ENCODE data around the gene HYI.
"Not testable (repeated sequence)": the region's sequence is repeated elsewhere in the genome, so short reads cannot be mapped to it uniquely, and the experiment has no call there.

The HYI gene, protein sequence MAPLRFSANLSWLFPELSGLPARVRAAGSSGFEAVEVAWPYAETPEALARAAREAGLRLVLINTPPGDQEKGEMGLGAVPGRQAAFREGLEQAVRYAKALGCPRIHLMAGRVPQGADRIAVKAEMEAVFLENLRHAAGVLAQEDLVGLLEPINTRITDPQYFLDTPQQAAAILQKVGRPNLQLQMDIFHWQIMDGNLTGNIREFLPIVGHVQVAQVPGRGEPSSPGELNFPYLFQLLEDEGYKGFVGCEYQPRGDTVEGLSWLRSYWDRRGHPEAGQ
- long read RNA-seq = 0 reads

DNA sequence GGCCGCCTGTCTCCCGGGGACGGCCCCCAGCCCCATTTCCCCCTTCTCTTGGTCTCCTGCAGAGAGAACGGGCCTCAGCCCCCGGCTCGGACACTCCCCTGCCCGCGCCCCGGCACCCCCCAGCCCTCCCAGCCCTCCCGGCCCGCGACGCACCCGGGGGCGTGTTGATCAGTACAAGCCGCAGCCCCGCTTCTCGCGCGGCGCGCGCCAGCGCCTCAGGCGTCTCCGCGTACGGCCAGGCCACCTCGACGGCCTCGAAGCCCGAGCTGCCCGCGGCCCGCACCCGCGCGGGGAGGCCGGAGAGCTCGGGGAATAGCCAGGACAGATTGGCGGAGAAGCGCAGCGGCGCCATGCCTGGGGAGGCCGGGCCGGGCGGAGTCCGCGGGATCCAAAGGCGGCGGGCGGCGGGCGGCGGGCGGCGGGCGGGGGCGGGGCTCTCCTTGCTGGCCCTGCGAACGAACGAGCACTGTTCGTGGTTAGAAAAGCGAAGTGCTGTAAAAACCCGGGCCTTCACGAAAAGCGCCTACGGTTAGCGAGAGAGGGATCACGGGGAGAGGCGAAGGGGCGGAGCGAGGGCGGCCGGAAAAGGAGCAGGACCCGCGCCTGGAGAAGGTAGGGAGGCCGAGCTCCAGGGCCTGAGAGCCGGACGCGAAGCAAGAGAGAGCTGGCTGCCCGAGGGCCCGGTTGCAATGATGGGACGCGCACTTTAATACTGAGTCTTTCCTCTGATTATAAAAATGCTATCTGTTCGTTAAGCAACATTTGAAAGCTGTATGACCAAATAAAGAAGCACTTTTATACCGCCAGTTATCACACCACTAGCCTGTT lies at the start of gene HYI:
HYI (minus strand) TSS at position 490 of the 828 bp plus-strand sequence; CDS start at position 352, 138 bp downstream.
- TF ChIP-seq GABPA (IDR thresholded peaks at IDR 0.05; ENCODE audit: low read depth) (no peak), SPI1 (IDR thresholded peaks at IDR 0.05; ENCODE audit: borderline replicate concordance, low read depth) (peak; percentile 20; the same call in 1 of the 2 replicates), REST (IDR thresholded peaks at IDR 0.05; ENCODE audit: insufficient replicate concordance, low read depth) (peak; percentile 14), POLR2AphosphoS5 (IDR thresholded peaks at IDR 0.05; ENCODE audit: low read depth) (peak; percentile 85), CTCF (IDR thresholded peaks at IDR 0.05; ENCODE audit: insufficient read depth, low read length) (no peak)
- Histone ChIP-seq H3K27me3 (ENCODE audit: insufficient read depth, poor library complexity, severe bottlenecking) (no peaks in the 10 kb centered on the region), H3K4me3 (replicated peaks; ENCODE audit: insufficient read depth, low read length) (peak within 1 kb of the TSS; percentile 25), H3K27ac (replicated peaks) (peak within 1 kb of the TSS; percentile 60)
- DNase-seq (ENCODE audit: low read depth in 1 of 2, low spot score in 1 of 2) = peak; percentile 59 to 89

GRCh38 chr1:43501806-43502205 lies 48.1 kb upstream of the HYI start:
- not testable (repeated sequence) for H3K4me3 ChIP-seq (replicated peaks; ENCODE audit: insufficient read depth, low read length); H3K27ac ChIP-seq (replicated peaks); DNase-seq (ENCODE audit: low read depth in 1 of 2, low spot score in 1 of 2); H3K27me3 ChIP-seq (ENCODE audit: insufficient read depth, poor library complexity, severe bottlenecking)

GRCh38 chr1:43499898-43500297 lies 46.2 kb upstream of the HYI start:
- Histone ChIP-seq H3K4me3 (replicated peaks; ENCODE audit: insufficient read depth, low read length) (no peak overlapping the region), H3K27ac (replicated peaks) (no peak overlapping the region), H3K27me3 (ENCODE audit: insufficient read depth, poor library complexity, severe bottlenecking) (no peaks in the 10 kb centered on the region)
- no peak for TF ChIP-seq CTCF (IDR thresholded peaks at IDR 0.05; ENCODE audit: insufficient read depth, low read length)
- TF ChIP-seq SPI1 (IDR thresholded peaks at IDR 0.05; ENCODE audit: borderline replicate concordance, low read depth) = no peak
- no peak for TF ChIP-seq POLR2AphosphoS5 (IDR thresholded peaks at IDR 0.05; ENCODE audit: low read depth)
- no peak for TF ChIP-seq REST (IDR thresholded peaks at IDR 0.05; ENCODE audit: insufficient replicate concordance, low read depth)
- TF ChIP-seq GABPA (IDR thresholded peaks at IDR 0.05; ENCODE audit: low read depth) = no peak
- no peak for DNase-seq (ENCODE audit: low read depth in 1 of 2, low spot score in 1 of 2)

DNA sequence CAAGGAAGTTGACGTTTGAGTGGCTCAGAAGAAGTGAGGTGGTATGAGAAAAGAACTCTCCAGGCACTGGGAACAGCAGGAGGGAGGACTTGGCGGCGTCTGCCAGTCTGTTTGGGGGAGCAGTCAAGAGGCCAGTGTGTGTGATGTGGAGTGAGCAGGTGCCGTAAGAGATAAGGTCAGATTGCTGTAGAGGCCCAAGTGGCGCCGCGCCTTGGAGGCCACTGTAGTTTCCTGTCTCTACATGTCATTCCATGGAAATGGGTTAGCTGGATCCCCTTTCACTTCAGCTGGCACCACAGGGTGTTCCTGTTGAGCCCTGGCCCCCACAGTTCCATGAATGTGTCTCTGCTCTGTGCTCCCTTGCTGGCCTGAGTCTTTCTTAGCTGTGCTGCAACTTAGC lies 41.5 kb upstream of the HYI start:
- no peak for TF ChIP-seq POLR2AphosphoS5 (IDR thresholded peaks at IDR 0.05; ENCODE audit: low read depth)
- TF ChIP-seq CTCF (IDR thresholded peaks at IDR 0.05; ENCODE audit: insufficient read depth, low read length) = no peak
- TF ChIP-seq GABPA (IDR thresholded peaks at IDR 0.05; ENCODE audit: low read depth) = no peak
- TF ChIP-seq SPI1 (IDR thresholded peaks at IDR 0.05; ENCODE audit: borderline replicate concordance, low read depth) = no peak
- no peak for TF ChIP-seq REST (IDR thresholded peaks at IDR 0.05; ENCODE audit: insufficient replicate concordance, low read depth)
- H3K4me3 ChIP-seq (replicated peaks; ENCODE audit: insufficient read depth, low read length) = no peak overlapping the region
- peaks cover 2% of the 10 kb centered on the region for H3K27me3 ChIP-seq (ENCODE audit: insufficient read depth, poor library complexity, severe bottlenecking)
- no peak for DNase-seq (ENCODE audit: low read depth in 1 of 2, low spot score in 1 of 2)
- no peak overlapping the region for H3K27ac ChIP-seq (replicated peaks)
